Endothelial cell of umbilical vein (primary cell): Measurements from ENCODE around the gene PCGF1.

ENCODE experiments used
- EZH2 ChIP-seq: IDR thresholded peaks from 2 replicates; pipeline ENCODE4 v1.6.1; 2012; ENCODE audit warnings: borderline replicate concordance, low read depth, mild to moderate bottlenecking, moderate library complexity, low read length, inconsistent platforms; ENCODE audit not compliant: severe bottlenecking
- POLR2A ChIP-seq: IDR thresholded peaks from 2 replicates; pipeline ENCODE4 v1.6.1; 2012; ENCODE audit warnings: low read depth, mild to moderate bottlenecking, control low read depth, low read length
- TF ChIP-seq, protein P1 (sequence below), 2 donors: IDR thresholded peaks; 1 replicate in 1 of 2; 2 replicates in 1 of 2; pipeline ENCODE4 v1.5.1; 2011; ENCODE audit warnings: low read length in 2 of 2, mild to moderate bottlenecking in 2 of 2, moderate library complexity in 2 of 2, control low read depth in 1 of 2, inconsistent platforms in 1 of 2, low read depth in 1 of 2; ENCODE audit not compliant: insufficient read depth in 1 of 2; ENCODE audit errors: extremely low read depth in 1 of 2

- no peak for TF ChIP-seq POLR2A
- TF ChIP-seq, protein P1, sequence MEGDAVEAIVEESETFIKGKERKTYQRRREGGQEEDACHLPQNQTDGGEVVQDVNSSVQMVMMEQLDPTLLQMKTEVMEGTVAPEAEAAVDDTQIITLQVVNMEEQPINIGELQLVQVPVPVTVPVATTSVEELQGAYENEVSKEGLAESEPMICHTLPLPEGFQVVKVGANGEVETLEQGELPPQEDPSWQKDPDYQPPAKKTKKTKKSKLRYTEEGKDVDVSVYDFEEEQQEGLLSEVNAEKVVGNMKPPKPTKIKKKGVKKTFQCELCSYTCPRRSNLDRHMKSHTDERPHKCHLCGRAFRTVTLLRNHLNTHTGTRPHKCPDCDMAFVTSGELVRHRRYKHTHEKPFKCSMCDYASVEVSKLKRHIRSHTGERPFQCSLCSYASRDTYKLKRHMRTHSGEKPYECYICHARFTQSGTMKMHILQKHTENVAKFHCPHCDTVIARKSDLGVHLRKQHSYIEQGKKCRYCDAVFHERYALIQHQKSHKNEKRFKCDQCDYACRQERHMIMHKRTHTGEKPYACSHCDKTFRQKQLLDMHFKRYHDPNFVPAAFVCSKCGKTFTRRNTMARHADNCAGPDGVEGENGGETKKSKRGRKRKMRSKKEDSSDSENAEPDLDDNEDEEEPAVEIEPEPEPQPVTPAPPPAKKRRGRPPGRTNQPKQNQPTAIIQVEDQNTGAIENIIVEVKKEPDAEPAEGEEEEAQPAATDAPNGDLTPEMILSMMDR (IDR thresholded peaks at IDR 0.05; ENCODE audit: extremely low read depth in 1 of 2, insufficient read depth in 1 of 2, low read depth in 1 of 2, low read length in 2 of 2), result no peak
- no peak for TF ChIP-seq EZH2
Measured at GRCh38 chr2:74481961-74482800, 25.3 kb downstream of the PCGF1 start.
